MCF 10A (cell line): ENCODE results near the gene CLCNKB. TPM values are rescaled to one million over a fixed set of nuclear protein-coding genes. Genes with fewer than 3 reads are reported as not detected.

Experiments used
- BruUV-seq: library from RNA; stranded (reverse); fragments of 400-500 nt; replicated peaks from 2 replicates; lab custom pipeline; 2021; lab: Mats Ljungman, UMichigan
- CTCF ChIA-PET: fragments of 300-600 bp; sonication (Branson Sonifier 250); formaldehyde crosslinking; extraction: SDS; loops from one replicate; lab custom pipeline; 2021; ENCODE audit warnings: antibody characterized with exemption, inconsistent platforms; lab: Yijun Ruan, JAX
- POLR2A ChIA-PET: fragments of 300-600, 350-650 bp; sonication (Branson Sonifier 250); formaldehyde crosslinking; extraction: SDS; loops from one replicate; lab custom pipeline; 2020; ENCODE audit warnings: antibody characterized with exemption, inconsistent platforms; lab: Yijun Ruan, JAX
- DNase-seq: peaks from one replicate; pipeline ENCODE4 v3.0.0-alpha.2; 2018; ENCODE audit not compliant: unreplicated experiment
- H3K27ac Mint-ChIP-seq: one replicate; pipeline ENCODE4 v1.8.0; 2022; ENCODE audit warnings: mild to moderate bottlenecking, low read depth, mixed read lengths; ENCODE audit not compliant: unreplicated experiment
- H3K27me3 Mint-ChIP-seq: one replicate; pipeline ENCODE4 v1.8.0; 2022; ENCODE audit warnings: mixed read lengths; ENCODE audit not compliant: insufficient read depth, unreplicated experiment
- H3K36me3 Mint-ChIP-seq: one replicate; pipeline ENCODE4 v1.8.0; 2022; ENCODE audit warnings: mild to moderate bottlenecking, moderate library complexity, mixed read lengths; ENCODE audit not compliant: insufficient read depth, unreplicated experiment
- H3K4me1 Mint-ChIP-seq: one replicate; pipeline ENCODE4 v1.8.0; 2022; ENCODE audit warnings: mixed read lengths; ENCODE audit not compliant: insufficient read depth, unreplicated experiment
- H3K4me3 Mint-ChIP-seq: one replicate; pipeline ENCODE4 v1.8.0; 2022; ENCODE audit warnings: mild to moderate bottlenecking, moderate library complexity, mixed read lengths; ENCODE audit not compliant: unreplicated experiment
- H3K9me3 Mint-ChIP-seq: one replicate; pipeline ENCODE4 v1.8.0; 2022; ENCODE audit warnings: mixed read lengths; ENCODE audit not compliant: unreplicated experiment
- CTCF ChIP-seq: fragments of 200-600 bp; IDR thresholded peaks from one replicate; pipeline ENCODE4 v1.8.0; 2022; ENCODE audit warnings: antibody characterized with exemption, mild to moderate bottlenecking; ENCODE audit not compliant: unreplicated experiment
- intact Hi-C: fragments of 100-400 bp; cut with micrococcal nuclease; formaldehyde crosslinking; loops from 2 replicates; pipeline ENCODE4 v1.14.1; 2022
- total RNA-seq: library from RNA; stranded (reverse); gene quantifications from 2 replicates; pipeline ENCODE4 v1.2.3, GENCODE V29; 2022

CLCNKB gene
- total RNA-seq, 1 experiment from 2014 or later: not detected

- CTCF ChIA-PET: interaction anchor here (0.6 to 1.7 kb wide), 2 partner anchors 9 to 436 kb away, joined by 3 to 9 read pairs; no protein-coding TSS in a partner anchor
- H3K36me3 Mint-ChIP-seq: no peaks in the 10 kb centered on the region
- H3K4me1 Mint-ChIP-seq: no peaks in the 10 kb centered on the region
- H3K9me3 Mint-ChIP-seq: no peaks in the 10 kb centered on the region
- peaks cover 6% of the 10 kb centered on the region for H3K27me3 Mint-ChIP-seq
- intact Hi-C loops: no loop called here
- no peak for DNase-seq
- POLR2A ChIA-PET: no interaction called here
- no peak for TF ChIP-seq CTCF
- no peak overlapping the region for H3K27ac Mint-ChIP-seq
- no TSS peak for BruUV-seq
- H3K4me3 Mint-ChIP-seq: no peak overlapping the region
These were observed 3.3 kb downstream of the CLCNKB start for GRCh38 chr1:16046842-16047241.

- H3K4me3 Mint-ChIP-seq: no peak overlapping the region
These were observed 4.4 kb downstream of the CLCNKB start for GRCh38 chr1:16047791-16048475.

GRCh38 chr1:16048573-16049189 is 5.1 kb downstream of the CLCNKB start:
- Mint-ChIP-seq H3K36me3 (no peaks in the 10 kb centered on the region), H3K27ac (no peak overlapping the region), H3K9me3 (no peaks in the 10 kb centered on the region), H3K4me1 (no peaks in the 10 kb centered on the region), H3K4me3 (no peak overlapping the region), H3K27me3 (no peaks in the 10 kb centered on the region)
- no peak for TF ChIP-seq CTCF
- DNase-seq: no peak
- no TSS peak for BruUV-seq
- ChIA-PET CTCF (no interaction called here), POLR2A (no interaction called here)
- intact Hi-C loops: no loop called here

More at GRCh38 chr1:16047791-16048475, 4.4 kb downstream of the CLCNKB start:
- ChIA-PET CTCF (interaction anchor here (0.6 to 1.7 kb wide), 2 partner anchors 7 to 437 kb away, joined by 3 to 9 read pairs; no protein-coding TSS in a partner anchor), POLR2A (no interaction called here)
- BruUV-seq: no TSS peak
- Mint-ChIP-seq H3K27ac (no peak overlapping the region), H3K27me3 (no peaks in the 10 kb centered on the region), H3K36me3 (no peaks in the 10 kb centered on the region), H3K9me3 (no peaks in the 10 kb centered on the region), H3K4me1 (no peaks in the 10 kb centered on the region)
- TF ChIP-seq CTCF: no peak
- intact Hi-C loops: no loop called here
- no peak for DNase-seq

GRCh38 chr1:16050328-16050727 is 6.7 kb downstream of the CLCNKB start:
- no peak for TF ChIP-seq CTCF
- BruUV-seq: no TSS peak
- Mint-ChIP-seq H3K27me3 (no peaks in the 10 kb centered on the region), H3K4me3 (no peak overlapping the region), H3K4me1 (no peaks in the 10 kb centered on the region), H3K36me3 (no peaks in the 10 kb centered on the region), H3K27ac (no peak overlapping the region), H3K9me3 (no peaks in the 10 kb centered on the region)
- POLR2A ChIA-PET: interaction anchor here (0.5 kb wide), 1 partner anchor 171 kb away, joined by 3 read pairs; no protein-coding TSS in a partner anchor
- intact Hi-C loops: no loop called here
- no peak for DNase-seq
- CTCF ChIA-PET: no interaction called here
